ENCODE results near the gene EXOSC7.

Gene EXOSC7

GRCh38 chr3:44960387-44961026 is 15.5 kb upstream of the EXOSC7 start:
- in situ Hi-C loops (cut with MboI; ENCODE audit: low sequenced_read_pairs, unreplicated experiment) = no loop called here
- TF ChIP-seq CTCF (IDR thresholded peaks at IDR 0.05; ENCODE audit: borderline replicate concordance, control extremely low read depth, extremely low read depth, insufficient read depth, missing control alignments) = no peak
- DNase-seq (ENCODE audit: low spot score) = no peak

GRCh38 chr3:44961888-44962287 is 14.2 kb upstream of the EXOSC7 start:
- TF ChIP-seq CTCF (IDR thresholded peaks at IDR 0.05; ENCODE audit: borderline replicate concordance, control extremely low read depth, extremely low read depth, insufficient read depth, missing control alignments) = no peak
- in situ Hi-C loops (cut with MboI; ENCODE audit: low sequenced_read_pairs, unreplicated experiment) = no loop called here
- no peak for DNase-seq (ENCODE audit: low spot score)

GRCh38 chr3:44962621-44963393 is 13.2 kb upstream of the EXOSC7 start:
- TF ChIP-seq CTCF (IDR thresholded peaks at IDR 0.05; ENCODE audit: borderline replicate concordance, control extremely low read depth, extremely low read depth, insufficient read depth, missing control alignments) = no peak
- in situ Hi-C loops (cut with MboI; ENCODE audit: low sequenced_read_pairs, unreplicated experiment) = no loop called here
- no peak for DNase-seq (ENCODE audit: low spot score)

- TF ChIP-seq CTCF (IDR thresholded peaks at IDR 0.05; ENCODE audit: borderline replicate concordance, control extremely low read depth, extremely low read depth, insufficient read depth, missing control alignments) = no peak
- in situ Hi-C loops (cut with MboI; ENCODE audit: low sequenced_read_pairs, unreplicated experiment) = no loop called here
- DNase-seq (ENCODE audit: low spot score) = no peak
Observed at GRCh38 chr3:44963571-44964325, 12.3 kb upstream of the EXOSC7 start.

- in situ Hi-C loops (cut with MboI; ENCODE audit: low sequenced_read_pairs, unreplicated experiment) = no loop called here
- no peak for DNase-seq (ENCODE audit: low spot score)
- TF ChIP-seq CTCF (IDR thresholded peaks at IDR 0.05; ENCODE audit: borderline replicate concordance, control extremely low read depth, extremely low read depth, insufficient read depth, missing control alignments) = no peak
Observed at GRCh38 chr3:44965165-44965564, 10.9 kb upstream of the EXOSC7 start.

- no peak for TF ChIP-seq CTCF (IDR thresholded peaks at IDR 0.05; ENCODE audit: borderline replicate concordance, control extremely low read depth, extremely low read depth, insufficient read depth, missing control alignments)
- DNase-seq (ENCODE audit: low spot score) = no peak
- in situ Hi-C loops (cut with MboI; ENCODE audit: low sequenced_read_pairs, unreplicated experiment) = no loop called here
Observed at GRCh38 chr3:44966795-44967278, 9.2 kb upstream of the EXOSC7 start.
